A549 (cell line): ENCODE measurements around the gene PDE1C. TPM values are rescaled to one million over a fixed set of nuclear protein-coding genes. Genes with fewer than 3 reads are reported as not detected.

ENCODE experiments used
- ATAC-seq, 2 experiments: fragments of 200-7000 bp in 1 of 2; fragments of >200 bp in 1 of 2; cut with Nextera tagmentation in 1 of 2; cut with Tn5 transposase in 1 of 2; 3 replicates each; pipeline versions ENCODE4 v1.8.0 to v1.9.1; 2018 to 2020; ENCODE audit warnings: mild to moderate bottlenecking in 1 of 2, moderate library complexity in 1 of 2
- CTCF ChIA-PET: fragments of 300-600 bp; sonication (Branson Sonifier 250); formaldehyde crosslinking; extraction: SDS; loops from one replicate; lab custom pipeline; 2021; ENCODE audit warnings: antibody characterized with exemption, inconsistent platforms; lab: Yijun Ruan, JAX
- POLR2A ChIA-PET: fragments of 350-600 bp; formaldehyde crosslinking; extraction: SDS; loops from one replicate; lab custom pipeline; 2021; ENCODE audit warnings: antibody characterized with exemption, inconsistent platforms; lab: Yijun Ruan, JAX
- DNase-seq, 2 experiments: peaks; one replicate each; pipeline versions ENCODE4 v3.0.0 to v3.0.0-alpha.2; 2011 to 2016; ENCODE audit warnings: low read depth in 1 of 2, low spot score in 1 of 2
- FAIRE-seq: peaks from 2 replicates; lab custom pipeline; 2011; peaks lifted over from hg19 to GRCh38; lab: Jason Lieb, UNC
- H3K27ac ChIP-seq, 2 experiments: fragments of >200 bp; sonication (Bioruptor Twin); formaldehyde crosslinking; 3 replicates each; pipeline ENCODE4 v1.5.1; 2016 to 2017
- H3K4me1 ChIP-seq: fragments of >200 bp; sonication (Bioruptor Twin); formaldehyde crosslinking; 3 replicates; pipeline ENCODE4 v1.6.1; 2016
- H3K4me2 ChIP-seq: fragments of >200 bp; sonication (Bioruptor Twin); formaldehyde crosslinking; 3 replicates; pipeline ENCODE4 v1.6.1; 2016
- H3K4me3 ChIP-seq: fragments of >200 bp; sonication (Bioruptor Twin); formaldehyde crosslinking; 3 replicates; pipeline ENCODE4 v1.5.1; 2016
- H3K9me3 ChIP-seq: fragments of >200 bp; sonication (Bioruptor Twin); formaldehyde crosslinking; 3 replicates; pipeline ENCODE4 v1.6.1; 2016
- ATOH8 ChIP-seq: fragments of 250-450 bp; sonication (Bioruptor Pico); IDR thresholded peaks from 2 replicates; pipeline ENCODE4 v1.5.0; 2020; ENCODE audit warnings: low read depth, mild to moderate bottlenecking, moderate library complexity
- BHLHE40 ChIP-seq: IDR thresholded peaks from 2 replicates; pipeline ENCODE4 v1.6.1; 2012; ENCODE audit warnings: low read depth, low read length, inconsistent platforms
- CBX8 ChIP-seq: fragments of 200-600 bp; sonication (generic); IDR thresholded peaks from 2 replicates; pipeline ENCODE4 v1.6.1; 2016
- CEBPB ChIP-seq, 2 experiments: fragments of >200 bp in 1 of 2; sonication (Bioruptor Twin) in 1 of 2; formaldehyde crosslinking in 1 of 2; IDR thresholded peaks; 2 replicates each; pipeline ENCODE4 v1.6.1; 2012 to 2016
- CHD4 ChIP-seq: fragments of 200-600 bp; sonication (generic); IDR thresholded peaks from 2 replicates; pipeline ENCODE4 v1.6.1; 2016; ENCODE audit warnings: antibody characterized with exemption, mild to moderate bottlenecking, borderline replicate concordance
- FOSB ChIP-seq: fragments of 250-450 bp; sonication (Bioruptor Pico); IDR thresholded peaks from 2 replicates; pipeline ENCODE4 v1.5.0; 2020; ENCODE audit warnings: mild to moderate bottlenecking, moderate library complexity
- FOSL2 ChIP-seq, 2 experiments: fragments of 450-650 bp in 1 of 2; fragments of >200 bp in 1 of 2; sonication (Bioruptor Twin) in 1 of 2; formaldehyde crosslinking; IDR thresholded peaks; 2 replicates each; pipeline versions ENCODE4 v1.5.0 to v1.6.1; 2016 to 2020; ENCODE audit warnings: mild to moderate bottlenecking in 1 of 2, moderate library complexity in 1 of 2
- GATA3 ChIP-seq: IDR thresholded peaks from 2 replicates; pipeline ENCODE4 v1.6.1; 2012; ENCODE audit warnings: borderline replicate concordance
- HES2 ChIP-seq: fragments of >200 bp; sonication (Bioruptor Twin); formaldehyde crosslinking; IDR thresholded peaks from 2 replicates; pipeline ENCODE4 v1.6.1; 2016
- HOXA7 ChIP-seq: fragments of 250-450 bp; sonication (Bioruptor Pico); IDR thresholded peaks from 2 replicates; pipeline ENCODE4 v1.5.0; 2020; ENCODE audit warnings: mild to moderate bottlenecking, moderate library complexity
- KDM5A ChIP-seq: fragments of 200-600 bp; sonication (generic); IDR thresholded peaks from 2 replicates; pipeline ENCODE4 v1.6.1; 2016; ENCODE audit warnings: antibody characterized with exemption, mild to moderate bottlenecking
- MAX ChIP-seq: IDR thresholded peaks from 2 replicates; pipeline ENCODE4 v1.6.1; 2012
- NPAS2 ChIP-seq: fragments of 250-450 bp; sonication (Bioruptor Pico); IDR thresholded peaks from 2 replicates; pipeline ENCODE4 v1.8.0; 2022; ENCODE audit warnings: mild to moderate bottlenecking, moderate library complexity, borderline replicate concordance
- PBX3 ChIP-seq: IDR thresholded peaks from 2 replicates; pipeline ENCODE4 v1.6.1; 2012
- PHF8 ChIP-seq: fragments of 200-600 bp; sonication (generic); IDR thresholded peaks from 2 replicates; pipeline ENCODE4 v1.6.1; 2016; ENCODE audit warnings: low read depth, mild to moderate bottlenecking, antibody characterized with exemption, moderate library complexity, borderline replicate concordance
- RAD21 ChIP-seq, 2 experiments: fragments of >200 bp in 1 of 2; sonication (Bioruptor Twin) in 1 of 2; formaldehyde crosslinking in 1 of 2; IDR thresholded peaks in 1 of 2; conservative IDR thresholded peaks in 1 of 2; 2 replicates in 1 of 2; 3 replicates in 1 of 2; pipeline ENCODE4 v1.6.1; 2012 to 2018; ENCODE audit warnings: inconsistent platforms in 1 of 2
- RARB ChIP-seq: fragments of 250-450 bp; sonication (Bioruptor Pico); IDR thresholded peaks from 2 replicates; pipeline ENCODE4 v1.8.0; 2021; ENCODE audit warnings: mild to moderate bottlenecking, moderate library complexity
- RCOR1 ChIP-seq: fragments of 150-350 bp; IDR thresholded peaks from 2 replicates; pipeline ENCODE4 v1.6.1; 2014; ENCODE audit warnings: antibody characterized with exemption, low read length, low read depth
- RFX5 ChIP-seq: fragments of 450-650 bp; IDR thresholded peaks from 2 replicates; pipeline ENCODE4 v1.7.1; 2014; ENCODE audit warnings: antibody characterized with exemption, mild to moderate bottlenecking, moderate library complexity
- TP53 ChIP-seq: fragments of 250-450 bp; sonication (Bioruptor Pico); IDR thresholded peaks from 2 replicates; pipeline ENCODE4 v1.5.0; 2021; ENCODE audit warnings: mild to moderate bottlenecking, moderate library complexity
- ZSCAN20 ChIP-seq: fragments of 250-450 bp; sonication (Bioruptor Pico); IDR thresholded peaks from 2 replicates; pipeline ENCODE4 v1.8.0; 2022; ENCODE audit warnings: mild to moderate bottlenecking, moderate library complexity
- WGBS: methylation state at CpG from one replicate; pipeline ENCODE4 v1.1.6; 2017; ENCODE audit errors: missing lambda C conversion rate; 5-methylcytosine and 5-hydroxymethylcytosine counted together
- polyA plus RNA-seq, 4 experiments: library from polyadenylated mRNA; depleted of rRNA in 3 of 4; stranded (reverse); fragments of >200 nt; fragmentation: RNase III in 1 of 4; extraction: RNeasy Plus Mini Kit Qiagen cat#74134 plus additional on column Dnase treatment in 1 of 4; gene quantifications; 2 replicates in 3 of 4; 3 replicates in 1 of 4; pipeline ENCODE4 v1.2.3, GENCODE V29; 2011 to 2017

PDE1C gene
- polyA plus RNA-seq, 2 of the 4 experiments (the other 2 are of a cell fraction): 8.0 to 11.0 TPM

DNA sequence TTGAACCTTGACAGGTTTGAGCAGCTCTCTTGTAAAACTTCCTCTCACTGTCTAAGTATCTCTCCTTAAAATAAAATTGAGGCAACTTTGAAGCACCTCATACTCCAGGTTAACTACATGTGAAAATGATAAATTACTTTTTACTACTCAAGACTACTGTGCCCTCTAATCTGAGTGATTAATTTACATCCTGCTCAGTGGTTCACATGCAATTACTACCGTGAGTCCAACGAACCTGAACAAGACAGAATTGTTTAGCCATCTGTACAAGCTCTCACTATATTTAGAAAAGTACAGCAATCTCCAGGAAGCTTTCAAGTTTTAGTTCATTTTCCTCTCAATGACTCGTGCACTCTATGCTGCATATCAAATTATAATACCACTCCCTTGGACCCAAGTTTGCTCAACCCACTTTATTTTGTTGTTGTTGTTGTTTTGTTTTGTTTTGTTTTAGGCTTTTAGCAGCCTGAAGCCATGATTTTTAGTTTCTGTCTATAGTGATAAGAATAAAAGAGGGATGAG is 21.2 kb downstream of the PDE1C start (continued):
- TF ChIP-seq RAD21 (conservative IDR thresholded peaks at IDR 0.05 in 1 of 2, IDR thresholded peaks at IDR 0.05 in 1 of 2) (no peak), CBX8 (no peak), KDM5A (no peak), CHD4 (no peak), RCOR1 (no peak), MAX (no peak)

- H3K27ac ChIP-seq: peak overlapping the region; percentile 81
- TF ChIP-seq GATA3: peak; percentile 90
- TF ChIP-seq NPAS2: no peak
- TF ChIP-seq HOXA7 (CRISPR knock-in tag): no peak
- no peak for TF ChIP-seq ATOH8
- TF ChIP-seq BHLHE40: no peak
- TF ChIP-seq CEBPB (IDR thresholded peaks at IDR 0.05): peak in 1 of 2 experiments; percentile 35; a peak in 1 of 4 replicates
- TF ChIP-seq PHF8: no peak
- peak; percentile 46; the same call in 1 of the 2 replicates for TF ChIP-seq MAX
- no peak for TF ChIP-seq ZSCAN20 (CRISPR knock-in tag)
- no peak for TF ChIP-seq RFX5
- no peak for TF ChIP-seq RARB (CRISPR knock-in tag)
- TF ChIP-seq TP53 (CRISPR knock-in tag): no peak
- no peak for TF ChIP-seq FOSB (CRISPR knock-in tag)
- TF ChIP-seq PBX3: no peak
- TF ChIP-seq FOSL2 (IDR thresholded peaks at IDR 0.05): no peak
- TF ChIP-seq FOSL2 (CRISPR knock-in tag; IDR thresholded peaks at IDR 0.05): no peak
- peak in 1 of 2 experiments; percentile 14; a peak in 1 of 5 replicates for TF ChIP-seq RAD21 (conservative IDR thresholded peaks at IDR 0.05 in 1 of 2, IDR thresholded peaks at IDR 0.05 in 1 of 2)
- TF ChIP-seq HES2: no peak
- ChIA-PET CTCF (interaction anchor here (0.6 to 1.1 kb wide), 5 partner anchors 14 to 117 kb away, joined by 3 to 4 read pairs (median 3); no protein-coding TSS in a partner anchor), POLR2A (no interaction called here)
- H3K4me3 ChIP-seq: 0 out of 3 replicates have a peak overlapping the region, but pooled peaks have one; percentile 3
- ATAC-seq (peak in 1 of 2 experiments; percentile 74; a peak in 3 of 6 replicates), FAIRE-seq (peak; percentile 96), DNase-seq (peak in 1 of 2 experiments; percentile 84)
- H3K4me2 ChIP-seq: peak overlapping the region; percentile 68
- peaks cover 70% of the 10 kb centered on the region for H3K4me1 ChIP-seq
- H3K9me3 ChIP-seq: no peaks in the 10 kb centered on the region
Observed at GRCh38 chr7:32047801-32048200, 22.4 kb downstream of the PDE1C start.

- TF ChIP-seq CEBPB (IDR thresholded peaks at IDR 0.05) (no peak; a peak in 1 of 4 replicates), FOSL2 (IDR thresholded peaks at IDR 0.05) (no peak), FOSL2 (CRISPR knock-in tag; IDR thresholded peaks at IDR 0.05) (peak; percentile 39; the same call in 1 of the 2 replicates)
- DNase-seq: peak in 1 of 2 experiments; percentile 51
- ChIA-PET CTCF (interaction anchor here (0.8 to 1.1 kb wide), 2 partner anchors 117 to 118 kb away, joined by 3 to 4 read pairs; no protein-coding TSS in a partner anchor), POLR2A (no interaction called here)
- H3K4me2 ChIP-seq: peak overlapping the region; percentile 68
- peaks cover 77% of the 10 kb centered on the region for H3K4me1 ChIP-seq
- WGBS: 4% methylated on average over 3 of the region's 3 CpGs
- H3K9me3 ChIP-seq: no peaks in the 10 kb centered on the region
- 0 out of 3 replicates have a peak overlapping the region, but pooled peaks have one; percentile 3 for H3K4me3 ChIP-seq
- H3K27ac ChIP-seq: peak overlapping the region; percentile 81
- FAIRE-seq: peak; percentile 63
- ATAC-seq: no peak
Observed at GRCh38 chr7:32047075-32047474, 23.1 kb downstream of the PDE1C start.
